ENCODE data around the gene TRIM52.

GRCh38 chr5:181237729-181238385 is 23.1 kb downstream of the TRIM52 start:
- TF ChIP-seq CTCF (IDR thresholded peaks at IDR 0.05) (no peak), POLR2A (IDR thresholded peaks at IDR 0.05) (no peak)

Data from ovary (tissue), 3 donors.